NT2/D1 (cell line): ENCODE measurements around the gene DAPK1.
"Not testable (repeated sequence)": the region's sequence is repeated elsewhere in the genome, so short reads cannot be mapped to it uniquely, and the experiment has no call there.

Experiments
- DNase-seq: peaks from one replicate; pipeline ENCODE4 v3.0.0-alpha.2; 2011; ENCODE audit warnings: low read depth, low spot score
- H3K27me3 ChIP-seq: 2 replicates; pipeline ENCODE4 v1.6.0; 2011; ENCODE audit warnings: mild to moderate bottlenecking; ENCODE audit not compliant: insufficient read length, insufficient read depth
- H3K36me3 ChIP-seq: 2 replicates; pipeline ENCODE4 v1.6.1; 2011; ENCODE audit warnings: mild to moderate bottlenecking, low read length, mixed read lengths; ENCODE audit not compliant: insufficient read depth, insufficient read length
- H3K4me1 ChIP-seq: 2 replicates; pipeline ENCODE4 v1.5.1; 2011; ENCODE audit not compliant: insufficient read depth, insufficient read length
- H3K4me3 ChIP-seq: 2 replicates; pipeline ENCODE4 v1.5.1; 2011; ENCODE audit warnings: low read depth; ENCODE audit not compliant: insufficient read length
- H3K9ac ChIP-seq: 2 replicates; pipeline ENCODE4 v1.6.0; 2011; ENCODE audit warnings: low read depth; ENCODE audit not compliant: insufficient read length
- H3K9me3 ChIP-seq: 2 replicates; pipeline ENCODE4 v1.5.1; 2011; ENCODE audit warnings: mild to moderate bottlenecking, low read length; ENCODE audit not compliant: insufficient read depth
- SUZ12 ChIP-seq: IDR thresholded peaks from 2 replicates; pipeline ENCODE4 v1.6.1; 2011; ENCODE audit not compliant: insufficient read length, insufficient read depth; ENCODE audit errors: extremely low read depth
- YY1 ChIP-seq: IDR thresholded peaks from 2 replicates; pipeline ENCODE4 v1.6.1; 2011; ENCODE audit not compliant: insufficient read length, insufficient read depth
- ZNF274 ChIP-seq: IDR thresholded peaks from 2 replicates; pipeline ENCODE4 v1.6.1; 2011; ENCODE audit warnings: mild to moderate bottlenecking, low read depth, low read length

Gene DAPK1

DNA sequence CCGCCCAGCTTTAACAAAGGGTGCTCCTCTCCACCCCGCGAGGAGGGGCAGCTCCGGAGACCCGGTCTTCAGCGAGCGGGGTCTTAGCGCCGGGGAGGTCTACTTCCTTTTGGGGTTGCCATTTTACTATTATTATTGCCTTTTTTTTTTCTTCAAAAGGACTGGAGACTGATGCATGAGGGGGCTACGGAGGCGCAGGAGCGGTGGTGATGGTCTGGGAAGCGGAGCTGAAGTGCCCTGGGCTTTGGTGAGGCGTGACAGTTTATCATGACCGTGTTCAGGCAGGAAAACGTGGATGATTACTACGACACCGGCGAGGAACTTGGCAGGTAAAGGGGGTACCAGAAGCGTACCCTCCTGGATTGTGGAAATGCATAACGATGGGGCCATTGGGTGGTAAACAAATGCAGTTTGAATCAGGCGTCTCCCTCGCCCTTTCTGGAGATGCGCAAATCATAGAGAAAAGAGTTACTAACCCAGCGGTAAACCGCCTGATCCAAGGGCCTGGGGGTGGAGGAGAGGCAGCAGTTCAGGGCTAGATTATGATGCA is 1.2 kb downstream of the DAPK1 start:
- Histone ChIP-seq H3K4me3 (peak overlapping the region; percentile 71), H3K27me3 (no peaks in the 10 kb centered on the region), H3K36me3 (peaks cover 42% of the 10 kb centered on the region), H3K9ac (peak overlapping the region; percentile 92), H3K4me1 (no peaks in the 10 kb centered on the region), H3K9me3 (no peaks in the 10 kb centered on the region)
- TF ChIP-seq YY1 = no peak
- no peak for TF ChIP-seq SUZ12
- no peak for TF ChIP-seq ZNF274
- DNase-seq = no peak

- Histone ChIP-seq H3K4me3 (peak overlapping the region; percentile 71), H3K36me3 (peaks cover 45% of the 10 kb centered on the region), H3K27me3 (no peaks in the 10 kb centered on the region), H3K9me3 (no peaks in the 10 kb centered on the region), H3K4me1 (no peaks in the 10 kb centered on the region), H3K9ac (peak overlapping the region; percentile 92)
- TF ChIP-seq ZNF274 = no peak
- DNase-seq = no peak
Measured at GRCh38 chr9:87499424-87500017, 1.9 kb downstream of the DAPK1 start.

DNA sequence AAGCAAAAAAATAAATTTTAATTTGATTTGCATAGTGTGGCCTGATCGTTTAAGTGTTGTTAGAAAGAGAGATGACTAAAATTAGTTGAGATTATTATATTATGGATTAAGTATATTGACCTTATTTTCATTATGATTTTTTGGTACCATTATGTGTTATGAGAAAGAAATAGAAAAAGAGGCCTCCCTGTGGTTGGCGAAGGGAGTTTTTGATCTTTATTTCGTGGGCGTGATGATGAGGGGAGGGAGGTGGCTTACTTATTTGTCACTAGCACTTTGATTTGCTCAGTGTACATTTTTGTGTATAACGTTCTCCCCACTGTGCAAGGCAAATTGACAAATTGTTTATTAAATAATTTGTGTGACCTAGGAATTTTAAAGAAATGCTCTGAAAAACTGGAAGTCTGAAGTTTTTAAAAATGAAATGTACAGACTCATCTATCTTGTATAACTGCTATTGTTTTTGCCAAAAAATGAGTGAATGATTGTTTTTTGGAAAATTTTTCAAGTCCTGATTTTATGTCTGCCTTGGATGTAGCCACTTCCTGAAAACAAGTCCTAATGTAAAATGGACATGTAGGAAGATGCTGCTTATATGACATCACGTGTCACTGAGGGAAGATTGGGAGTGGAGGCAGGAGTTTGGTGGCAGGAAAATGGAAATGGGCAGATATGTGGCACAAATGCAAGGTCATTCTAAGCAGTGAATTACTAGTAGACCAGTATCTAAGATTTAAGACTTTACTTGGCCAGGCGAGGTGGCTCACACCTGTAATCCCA is 3.0 kb downstream of the DAPK1 start:
- Histone ChIP-seq H3K4me3 (no peak overlapping the region), H3K36me3 (peaks cover 50% of the 10 kb centered on the region), H3K4me1 (no peaks in the 10 kb centered on the region), H3K9ac (no peak overlapping the region), H3K27me3 (no peaks in the 10 kb centered on the region), H3K9me3 (no peaks in the 10 kb centered on the region)
- no peak for TF ChIP-seq YY1
- no peak for TF ChIP-seq ZNF274
- no peak for TF ChIP-seq SUZ12
- DNase-seq = no peak

DNA sequence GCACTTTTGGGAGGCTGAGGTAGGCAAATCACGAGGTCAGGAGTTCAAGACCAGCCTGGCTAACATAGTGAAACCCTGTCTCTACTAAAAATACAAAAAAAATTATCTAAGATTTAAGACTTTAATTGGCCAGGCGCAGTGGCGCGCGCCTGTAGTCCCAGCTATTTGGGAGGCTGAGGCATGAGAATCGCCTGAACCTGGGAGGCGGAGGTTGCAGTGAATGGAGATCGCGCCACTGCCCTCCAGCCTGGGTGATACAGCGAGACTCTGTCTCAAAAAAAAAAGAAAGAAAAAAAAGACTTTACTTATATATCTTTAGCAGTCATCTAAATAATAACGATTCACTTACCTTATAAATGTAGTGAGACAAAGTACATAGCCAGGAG is 3.6 kb downstream of the DAPK1 start:
- H3K4me3 ChIP-seq, H3K4me1 ChIP-seq, H3K27me3 ChIP-seq, DNase-seq, H3K9me3 ChIP-seq, H3K9ac ChIP-seq: not testable (repeated sequence)
- H3K36me3 ChIP-seq = peaks cover 50% of the 10 kb centered on the region

GRCh38 chr9:87501806-87502205 is 4.1 kb downstream of the DAPK1 start:
- Histone ChIP-seq H3K4me1 (no peaks in the 10 kb centered on the region), H3K36me3 (peaks cover 51% of the 10 kb centered on the region), H3K9me3 (no peaks in the 10 kb centered on the region), H3K27me3 (no peaks in the 10 kb centered on the region), H3K9ac (no peak overlapping the region), H3K4me3 (no peak overlapping the region)
- DNase-seq = no peak
- TF ChIP-seq SUZ12 = no peak
- no peak for TF ChIP-seq ZNF274
- TF ChIP-seq YY1 = no peak

- no peak overlapping the region for H3K9ac ChIP-seq
- no peaks in the 10 kb centered on the region for H3K9me3 ChIP-seq
- no peaks in the 10 kb centered on the region for H3K27me3 ChIP-seq
- H3K36me3 ChIP-seq = peaks cover 55% of the 10 kb centered on the region
- H3K4me3 ChIP-seq = no peak overlapping the region
- no peaks in the 10 kb centered on the region for H3K4me1 ChIP-seq
- TF ChIP-seq YY1 (no peak), SUZ12 (no peak), ZNF274 (no peak)
- DNase-seq = no peak
Measured at GRCh38 chr9:87502391-87503221, 4.9 kb downstream of the DAPK1 start.

GRCh38 chr9:87503430-87503829 is 5.8 kb downstream of the DAPK1 start:
- no peak for DNase-seq
- Histone ChIP-seq H3K9me3 (no peaks in the 10 kb centered on the region), H3K27me3 (no peaks in the 10 kb centered on the region), H3K4me3 (no peak overlapping the region), H3K9ac (no peak overlapping the region), H3K36me3 (peaks cover 56% of the 10 kb centered on the region), H3K4me1 (no peaks in the 10 kb centered on the region)
- no peak for TF ChIP-seq SUZ12
- TF ChIP-seq YY1 = no peak
- TF ChIP-seq ZNF274 = no peak
